Left lung (tissue), 10 donors: ENCODE data around the gene SIK3. TPM values are rescaled to one million over a fixed set of nuclear protein-coding genes. Genes with fewer than 3 reads are reported as not detected.

Experiments used
- ATAC-seq: fragments of 200-7000 bp; cut with Tn5 transposase; one replicate; pipeline ENCODE4 v1.9.1; 2020; ENCODE audit warnings: moderate library complexity
- DNase-seq, 4 donors: peaks; one replicate each; pipeline ENCODE4 v3.0.0-alpha.2; 2013 to 2020
- H3K27ac ChIP-seq, 2 donors: fragments of 200-600 bp; sonication (generic) in 1 of 2; one replicate each; pipeline versions ENCODE4 v1.5.0 to v1.8.0; 2020 to 2021
- H3K27me3 ChIP-seq, 2 donors: fragments of 200-600 bp; sonication (generic) in 1 of 2; one replicate each; pipeline versions ENCODE4 v1.5.0 to v1.8.0; 2020 to 2021
- H3K36me3 ChIP-seq, 2 donors: fragments of 200-600 bp; sonication (generic) in 1 of 2; one replicate each; pipeline versions ENCODE4 v1.5.0 to v1.8.0; 2020 to 2021
- H3K4me1 ChIP-seq, 2 donors: fragments of 200-600 bp; one replicate each; pipeline ENCODE4 v1.8.0; 2021
- H3K4me3 ChIP-seq, 2 donors: fragments of 200-600 bp; sonication (generic) in 1 of 2; one replicate each; pipeline versions ENCODE4 v1.5.0 to v1.8.0; 2020 to 2021; ENCODE audit warnings: mild to moderate bottlenecking in 1 of 2
- H3K9me3 ChIP-seq, 2 donors: fragments of 200-600 bp; sonication (generic) in 1 of 2; one replicate each; pipeline versions ENCODE4 v1.5.0 to v1.8.0; 2020 to 2021
- intact Hi-C, 2 donors: fragments of 100-400 bp; cut with DNase I; formaldehyde crosslinking; loops; one replicate each; pipeline versions ENCODE4 v1.11.2 to v1.14.2; 2022
- polyA plus RNA-seq, 6 donors: library from polyadenylated mRNA; unstranded; fragments of 120-200 nt; gene quantifications; one replicate each; pipeline ENCODE4 v1.2.1, GENCODE V29; 2013; ENCODE audit not compliant: insufficient read length in 6 of 6
- total RNA-seq, 2 donors: library from RNA; stranded (reverse); fragmentation: NEBNext Ultra II Directional; extraction: Animal tissue kit (Norgen Biotek cat#: 25700); gene quantifications; one replicate each; pipeline ENCODE4 v1.2.1, GENCODE V29; 2021
- TF ChIP-seq, protein P1 (sequence below), 2 donors: fragments of 200-600 bp; sonication (generic) in 1 of 2; IDR thresholded peaks; one replicate each; pipeline versions ENCODE4 v1.5.0 to v1.8.0; 2021; ENCODE audit warnings: antibody characterized with exemption in 2 of 2
- donor health status: DM: no; HTN: yes; CAD: no.
- donor health status: DM: no; HTN: no; CAD: no.

Gene SIK3
- total and polyA plus RNA-seq, 8 donors: 28.0 to 49.6 (median 35.9) TPM

DNA sequence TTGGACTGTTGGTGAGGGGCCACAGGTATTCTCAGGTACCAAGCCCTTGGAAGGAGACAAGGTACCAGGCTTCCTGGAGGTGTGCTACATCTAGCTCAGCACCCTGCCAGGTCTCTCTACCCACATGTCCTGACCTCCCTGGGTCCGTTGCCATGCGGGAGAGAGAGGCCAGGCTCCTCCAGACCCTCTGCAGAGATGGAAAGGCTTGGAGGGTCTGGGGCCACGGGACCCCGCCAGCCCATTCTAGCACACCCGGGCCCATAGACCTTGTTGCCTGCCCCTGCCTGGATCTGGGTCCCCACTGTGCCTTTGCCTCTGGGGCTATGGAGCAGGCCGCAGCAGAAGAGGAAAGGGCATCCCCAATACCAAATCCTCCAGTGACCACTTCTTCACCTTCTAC is 270.8 kb downstream of the SIK3 start:
- Histone ChIP-seq H3K27ac (no peak overlapping the region), H3K36me3 (no peaks in the 10 kb centered on the region), H3K4me3 (no peak overlapping the region), H3K27me3 (no peaks in the 10 kb centered on the region), H3K9me3 (no peaks in the 10 kb centered on the region), H3K4me1 (peaks cover 0 to 3% of the 10 kb centered on the region in 2 donors)
- TF ChIP-seq, protein P1, sequence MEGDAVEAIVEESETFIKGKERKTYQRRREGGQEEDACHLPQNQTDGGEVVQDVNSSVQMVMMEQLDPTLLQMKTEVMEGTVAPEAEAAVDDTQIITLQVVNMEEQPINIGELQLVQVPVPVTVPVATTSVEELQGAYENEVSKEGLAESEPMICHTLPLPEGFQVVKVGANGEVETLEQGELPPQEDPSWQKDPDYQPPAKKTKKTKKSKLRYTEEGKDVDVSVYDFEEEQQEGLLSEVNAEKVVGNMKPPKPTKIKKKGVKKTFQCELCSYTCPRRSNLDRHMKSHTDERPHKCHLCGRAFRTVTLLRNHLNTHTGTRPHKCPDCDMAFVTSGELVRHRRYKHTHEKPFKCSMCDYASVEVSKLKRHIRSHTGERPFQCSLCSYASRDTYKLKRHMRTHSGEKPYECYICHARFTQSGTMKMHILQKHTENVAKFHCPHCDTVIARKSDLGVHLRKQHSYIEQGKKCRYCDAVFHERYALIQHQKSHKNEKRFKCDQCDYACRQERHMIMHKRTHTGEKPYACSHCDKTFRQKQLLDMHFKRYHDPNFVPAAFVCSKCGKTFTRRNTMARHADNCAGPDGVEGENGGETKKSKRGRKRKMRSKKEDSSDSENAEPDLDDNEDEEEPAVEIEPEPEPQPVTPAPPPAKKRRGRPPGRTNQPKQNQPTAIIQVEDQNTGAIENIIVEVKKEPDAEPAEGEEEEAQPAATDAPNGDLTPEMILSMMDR (IDR thresholded peaks at IDR 0.05): no peak
- intact Hi-C loops: no loop called here
- DNase-seq (no peak), ATAC-seq (no peak)

DNA sequence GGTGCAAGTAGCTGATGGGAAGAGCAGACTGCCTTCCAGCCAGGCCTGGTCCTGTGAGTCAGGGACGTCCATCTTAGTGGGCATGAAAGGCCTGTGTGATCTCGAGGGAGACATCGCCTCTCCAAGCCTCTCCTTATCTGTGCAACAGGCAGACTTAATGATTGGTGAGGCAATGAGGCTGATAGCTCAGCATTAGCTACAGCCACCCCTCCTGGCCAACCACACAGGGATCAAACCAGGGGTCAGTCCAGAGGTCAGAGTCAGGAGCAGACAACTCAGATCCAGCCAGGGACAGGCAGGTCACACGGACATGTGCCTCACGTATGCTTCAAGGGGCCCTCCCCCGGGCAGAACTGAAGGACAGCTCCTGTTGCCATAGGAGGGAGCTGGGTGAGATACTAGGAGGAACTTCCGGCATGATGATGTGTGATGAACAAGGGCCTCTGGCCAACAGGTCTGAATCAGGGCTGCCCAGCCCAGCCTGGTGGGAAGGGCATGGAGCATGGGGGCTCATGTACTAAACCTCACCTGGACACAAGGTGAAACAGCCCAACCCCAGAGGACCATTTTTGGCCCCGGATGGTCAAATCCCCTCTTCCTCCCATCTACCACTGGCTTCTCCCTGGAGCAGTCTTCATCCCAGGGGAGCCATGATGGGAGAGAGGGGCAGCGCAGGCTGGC is 271.3 kb downstream of the SIK3 start:
- TF ChIP-seq, protein P1 (IDR thresholded peaks at IDR 0.05): no peak
- no peak for ATAC-seq
- H3K27me3 ChIP-seq: no peaks in the 10 kb centered on the region
- H3K4me1 ChIP-seq: peaks cover 0 to 3% of the 10 kb centered on the region in 2 donors
- no peak overlapping the region for H3K4me3 ChIP-seq
- intact Hi-C loops: no loop called here
- no peaks in the 10 kb centered on the region for H3K9me3 ChIP-seq
- no peak overlapping the region for H3K27ac ChIP-seq
- DNase-seq: no peak
- no peaks in the 10 kb centered on the region for H3K36me3 ChIP-seq

DNA sequence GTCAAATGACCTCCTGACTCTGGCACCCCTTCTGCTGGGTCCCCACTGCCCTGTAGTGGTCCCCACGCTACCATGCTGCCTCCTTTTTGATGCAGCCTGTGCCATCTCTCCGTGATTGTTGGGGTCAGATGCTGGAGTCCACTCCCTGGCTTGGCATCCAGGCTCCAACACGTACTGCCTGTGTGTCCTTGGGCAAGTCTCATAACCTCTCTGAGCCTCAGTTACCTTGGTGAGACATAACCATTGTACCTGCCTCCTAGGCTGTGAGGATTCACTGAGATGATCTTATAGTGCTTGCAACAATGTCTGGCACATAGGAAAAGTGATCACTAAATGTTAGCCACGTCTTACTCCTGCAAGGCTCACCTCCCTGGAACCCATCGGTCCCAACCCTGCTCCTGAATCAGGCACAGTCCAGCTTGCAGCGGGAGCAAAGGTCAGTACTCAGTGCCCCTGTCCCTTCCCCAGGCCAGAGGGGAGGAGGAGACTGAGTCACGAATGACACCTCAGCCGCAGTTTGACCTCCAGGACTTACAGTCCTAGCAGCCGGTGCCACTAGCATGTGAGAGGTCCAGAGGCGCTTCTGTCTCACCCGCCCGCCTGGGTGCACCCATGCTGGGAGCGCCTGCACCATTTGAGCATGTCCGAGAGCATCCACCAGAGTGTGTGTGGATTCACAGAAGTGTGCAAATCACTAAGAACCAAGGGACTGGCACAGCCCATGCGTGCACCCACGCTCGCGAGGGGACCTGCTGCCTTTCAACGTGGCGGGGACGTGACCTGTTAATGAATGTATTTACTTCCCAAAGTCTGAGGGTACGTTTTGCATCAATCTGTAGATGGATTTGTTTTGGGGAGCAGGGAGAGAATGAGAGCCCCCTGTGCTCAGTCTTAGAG is 272.1 kb downstream of the SIK3 start:
- H3K36me3 ChIP-seq: no peaks in the 10 kb centered on the region
- TF ChIP-seq, protein P1 (IDR thresholded peaks at IDR 0.05): no peak
- no peak for ATAC-seq
- H3K9me3 ChIP-seq: no peaks in the 10 kb centered on the region
- H3K27me3 ChIP-seq: no peaks in the 10 kb centered on the region
- DNase-seq: no peak
- H3K4me1 ChIP-seq: peaks cover 0 to 3% of the 10 kb centered on the region in 2 donors
- no peak overlapping the region for H3K27ac ChIP-seq
- intact Hi-C loops: no loop called here
- H3K4me3 ChIP-seq: no peak overlapping the region

DNA sequence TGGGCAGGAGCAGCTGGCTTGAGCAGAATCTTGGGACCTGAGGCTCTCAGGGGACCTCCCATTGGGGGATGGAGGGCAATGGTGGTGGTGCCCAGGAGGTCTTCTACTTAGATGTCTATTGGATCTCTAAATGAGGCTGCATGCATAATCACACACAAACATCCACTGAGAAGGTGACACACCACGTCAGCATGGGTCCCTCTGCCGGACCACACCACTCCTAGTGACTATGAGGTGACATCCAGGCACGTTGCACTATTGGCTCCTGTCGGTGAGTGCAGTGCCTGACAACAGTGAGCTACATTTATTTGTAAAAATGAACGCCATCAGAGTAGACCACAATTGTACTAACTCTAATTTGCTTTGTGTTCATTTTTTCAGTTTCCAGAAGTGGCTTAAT is 272.8 kb downstream of the SIK3 start:
- Histone ChIP-seq H3K9me3 (no peaks in the 10 kb centered on the region), H3K27me3 (no peaks in the 10 kb centered on the region), H3K36me3 (no peaks in the 10 kb centered on the region), H3K4me3 (no peak overlapping the region), H3K4me1 (peaks cover 0 to 3% of the 10 kb centered on the region in 2 donors), H3K27ac (no peak overlapping the region)
- no peak for ATAC-seq
- intact Hi-C loops: no loop called here
- TF ChIP-seq, protein P1 (IDR thresholded peaks at IDR 0.05): no peak
- no peak for DNase-seq
